Activated CD8-positive, alpha-beta memory T cell treated with anti-CD3 and anti-CD28 coated beads, Interleukin-2, amount 10 ng/mL, durations not matched to agents 7 days and 5 days (primary cell): Measurements from ENCODE around the gene POMP. TPM values are rescaled to one million over a fixed set of nuclear protein-coding genes. Genes with fewer than 3 reads are reported as not detected.
"Not testable (repeated sequence)": the region's sequence is repeated elsewhere in the genome, so short reads cannot be mapped to it uniquely, and the experiment has no call there.

Experiments
- ATAC-seq: fragments of 150-1000 bp; cut with Tn5 transposase; one replicate; pipeline ENCODE4 v1.10.0; 2021; ENCODE audit warnings: moderate library complexity
- CTCF ChIA-PET: fragments of 350-600 bp; sonication (Branson Sonifier 250); formaldehyde crosslinking; loops from one replicate; lab custom pipeline; 2021; ENCODE audit warnings: antibody characterized with exemption; lab: Charles Lee
- DNase-seq: peaks from one replicate; pipeline ENCODE4 v3.0.0-alpha.2; 2020
- H3K27ac Mint-ChIP-seq: one replicate; pipeline ENCODE4 v1.8.0; 2021; ENCODE audit warnings: mild to moderate bottlenecking, mixed read lengths
- H3K27me3 Mint-ChIP-seq: one replicate; pipeline ENCODE4 v1.8.0; 2021; ENCODE audit warnings: mixed read lengths
- H3K36me3 Mint-ChIP-seq: one replicate; pipeline ENCODE4 v1.8.0; 2021; ENCODE audit warnings: mild to moderate bottlenecking, mixed read lengths
- H3K4me1 Mint-ChIP-seq: one replicate; pipeline ENCODE4 v1.8.0; 2021; ENCODE audit warnings: mixed read lengths
- H3K4me3 Mint-ChIP-seq: one replicate; pipeline ENCODE4 v1.8.0; 2021; ENCODE audit warnings: mild to moderate bottlenecking, moderate library complexity, mixed read lengths
- H3K9me3 Mint-ChIP-seq: one replicate; pipeline ENCODE4 v1.8.0; 2022; ENCODE audit warnings: low read depth, mixed read lengths
- total RNA-seq, 2 experiments: library from RNA; stranded (reverse); gene quantifications; one replicate each; pipeline ENCODE4 v1.2.3, GENCODE V29; 2021

POMP gene
- total RNA-seq, 2 experiments from 2014 or later, result 66.2 to 93.1 TPM

- no peak for DNase-seq
- H3K27ac Mint-ChIP-seq, result no peak overlapping the region
- CTCF ChIA-PET, result no interaction called here
Observed at GRCh38 chr13:28653111-28653510, 5.8 kb upstream of the POMP start.

GRCh38 chr13:28654276-28654675 lies 4.7 kb upstream of the POMP start:
- H3K36me3 Mint-ChIP-seq, result peaks cover 17% of the 10 kb centered on the region
- H3K9me3 Mint-ChIP-seq, result no peaks in the 10 kb centered on the region
- H3K4me1 Mint-ChIP-seq, result peaks cover 32% of the 10 kb centered on the region
- DNase-seq (no peak), ATAC-seq (no peak)
- no peak overlapping the region for H3K4me3 Mint-ChIP-seq
- CTCF ChIA-PET, result interaction anchor here (0.7 kb wide), 1 partner anchor 353 kb away, joined by 3 read pairs; no protein-coding TSS in a partner anchor
- no peak overlapping the region for H3K27ac Mint-ChIP-seq
- no peaks in the 10 kb centered on the region for H3K27me3 Mint-ChIP-seq

More at GRCh38 chr13:28653111-28653510, 5.8 kb upstream of the POMP start:
- Mint-ChIP-seq H3K4me1 (peaks cover 34% of the 10 kb centered on the region), H3K27me3 (no peaks in the 10 kb centered on the region), H3K4me3 (no peak overlapping the region), H3K36me3 (peaks cover 16% of the 10 kb centered on the region), H3K9me3 (no peaks in the 10 kb centered on the region)
- no peak for ATAC-seq

- Mint-ChIP-seq H3K27ac (no peak overlapping the region), H3K36me3 (peaks cover 21% of the 10 kb centered on the region), H3K27me3 (no peaks in the 10 kb centered on the region), H3K4me1 (peaks cover 40% of the 10 kb centered on the region), H3K9me3 (no peaks in the 10 kb centered on the region), H3K4me3 (no peak overlapping the region)
- CTCF ChIA-PET, result interaction anchor here (1.3 kb wide), 1 partner anchor 331 kb away, joined by 5 read pairs; no protein-coding TSS in a partner anchor
- DNase-seq, result no peak
- ATAC-seq, result no peak
Observed at GRCh38 chr13:28655561-28655960, 3.4 kb upstream of the POMP start.

- CTCF ChIA-PET, result interaction anchor here (2.1 kb wide), 1 partner anchor 62 kb away, joined by 8 read pairs; the partner anchor contains the start of gene SLC46A3
- peaks cover 34% of the 10 kb centered on the region for H3K36me3 Mint-ChIP-seq
- H3K9me3 Mint-ChIP-seq, result no peaks in the 10 kb centered on the region
Observed at GRCh38 chr13:28657784-28658538, 969 bp upstream of the POMP start.

GRCh38 chr13:28658539-28658795 lies 463 bp upstream of the POMP start:
- Mint-ChIP-seq H3K9me3 (no peaks in the 10 kb centered on the region), H3K4me1 (peaks cover 52% of the 10 kb centered on the region), H3K27ac (peak overlapping the region; percentile 96), H3K27me3 (no peaks in the 10 kb centered on the region), H3K4me3 (peak overlapping the region; percentile 97), H3K36me3 (peaks cover 34% of the 10 kb centered on the region)
- DNase-seq (no peak), ATAC-seq (no peak)
- CTCF ChIA-PET, result interaction anchor here (1.0 to 2.1 kb wide), 3 partner anchors 58 to 814 kb away, joined by 3 to 8 read pairs (median 4); partner anchors contain the start of gene SLC46A3

More at GRCh38 chr13:28657784-28658538, 969 bp upstream of the POMP start:
- Mint-ChIP-seq H3K4me3 (peak overlapping the region; percentile 97), H3K27ac (peak overlapping the region; percentile 96), H3K27me3 (no peaks in the 10 kb centered on the region), H3K4me1 (peaks cover 52% of the 10 kb centered on the region)
- DNase-seq, result no peak
- ATAC-seq, result no peak

- no peak for DNase-seq
- Mint-ChIP-seq H3K4me3 (peak overlapping the region; percentile 97), H3K36me3 (peaks cover 40% of the 10 kb centered on the region), H3K9me3 (no peaks in the 10 kb centered on the region), H3K27me3 (no peaks in the 10 kb centered on the region), H3K4me1 (peaks cover 54% of the 10 kb centered on the region), H3K27ac (peak overlapping the region; percentile 96)
- CTCF ChIA-PET, result interaction anchor here (0.9 to 1.3 kb wide), 5 partner anchors 13 to 813 kb away, joined by 3 to 4 read pairs (median 3); no protein-coding TSS in a partner anchor
- peak; percentile 72 for ATAC-seq
Observed at GRCh38 chr13:28659621-28659970, 666 bp downstream of the POMP start.

- no peak overlapping the region for H3K27ac Mint-ChIP-seq
- CTCF ChIA-PET, result no interaction called here
- no peak for DNase-seq
- ATAC-seq, result no peak
- H3K27me3 Mint-ChIP-seq, result no peaks in the 10 kb centered on the region
- H3K4me3 Mint-ChIP-seq, result no peak overlapping the region
- H3K36me3 Mint-ChIP-seq, result peaks cover 79% of the 10 kb centered on the region
- H3K9me3 Mint-ChIP-seq, result no peaks in the 10 kb centered on the region
- peaks cover 14% of the 10 kb centered on the region for H3K4me1 Mint-ChIP-seq
Observed at GRCh38 chr13:28666897-28667488, 8.1 kb downstream of the POMP start.

GRCh38 chr13:28671126-28671792 lies 12.3 kb downstream of the POMP start:
- Mint-ChIP-seq H3K4me3 (no peak overlapping the region), H3K27me3 (no peaks in the 10 kb centered on the region), H3K4me1 (peaks cover 6% of the 10 kb centered on the region), H3K36me3 (peaks cover 72% of the 10 kb centered on the region), H3K27ac (no peak overlapping the region), H3K9me3 (no peaks in the 10 kb centered on the region)
- ATAC-seq, result no peak
- CTCF ChIA-PET, result interaction anchor here (1.4 kb wide), 1 partner anchor 125 kb away, joined by 4 read pairs; no protein-coding TSS in a partner anchor
- no peak for DNase-seq

GRCh38 chr13:28678809-28679208 lies 19.9 kb downstream of the POMP start:
- DNase-seq (no peak), ATAC-seq (no peak)
- CTCF ChIA-PET, result interaction anchor here (1.7 kb wide), 1 partner anchor 19 kb away, joined by 3 read pairs; no protein-coding TSS in a partner anchor
- Mint-ChIP-seq H3K27me3 (no peaks in the 10 kb centered on the region), H3K9me3 (no peaks in the 10 kb centered on the region), H3K27ac (no peak overlapping the region), H3K4me1 (peaks cover 4% of the 10 kb centered on the region), H3K4me3 (no peak overlapping the region), H3K36me3 (peaks cover 25% of the 10 kb centered on the region)

- Mint-ChIP-seq H3K27me3 (no peaks in the 10 kb centered on the region), H3K27ac (no peak overlapping the region), H3K9me3 (no peaks in the 10 kb centered on the region), H3K4me1 (peaks cover 3% of the 10 kb centered on the region), H3K36me3 (peaks cover 17% of the 10 kb centered on the region), H3K4me3 (no peak overlapping the region)
- no peak for ATAC-seq
- CTCF ChIA-PET, result interaction anchor here (1.2 to 1.7 kb wide), 2 partner anchors 18 to 19 kb away, joined by 3 read pairs; no protein-coding TSS in a partner anchor
- DNase-seq, result no peak
Observed at GRCh38 chr13:28679628-28680027, 20.7 kb downstream of the POMP start.

- CTCF ChIA-PET, result interaction anchor here (1.7 kb wide), 1 partner anchor 17 kb away, joined by 3 read pairs; no protein-coding TSS in a partner anchor
Observed at GRCh38 chr13:28680541-28680940, 21.6 kb downstream of the POMP start.

GRCh38 chr13:28683169-28683568 lies 24.2 kb downstream of the POMP start:
- H3K9me3 Mint-ChIP-seq, H3K4me1 Mint-ChIP-seq, H3K27me3 Mint-ChIP-seq, ATAC-seq, H3K4me3 Mint-ChIP-seq, H3K27ac Mint-ChIP-seq, H3K36me3 Mint-ChIP-seq, CTCF ChIA-PET, DNase-seq: not testable (repeated sequence)

More at GRCh38 chr13:28680541-28680940, 21.6 kb downstream of the POMP start:
- Mint-ChIP-seq H3K4me1 (peaks cover 1% of the 10 kb centered on the region), H3K9me3 (no peaks in the 10 kb centered on the region), H3K4me3 (no peak overlapping the region), H3K36me3 (peaks cover 14% of the 10 kb centered on the region), H3K27me3 (no peaks in the 10 kb centered on the region), H3K27ac (no peak overlapping the region)
- ATAC-seq (no peak), DNase-seq (no peak)

- H3K4me3 Mint-ChIP-seq, result no peak overlapping the region
- H3K36me3 Mint-ChIP-seq, result peaks cover 3% of the 10 kb centered on the region
- peaks cover 7% of the 10 kb centered on the region for H3K27me3 Mint-ChIP-seq
- no peaks in the 10 kb centered on the region for H3K9me3 Mint-ChIP-seq
- DNase-seq, result no peak
- ATAC-seq, result no peak
- no peaks in the 10 kb centered on the region for H3K4me1 Mint-ChIP-seq
- no peak overlapping the region for H3K27ac Mint-ChIP-seq
- CTCF ChIA-PET, result no interaction called here
Observed at GRCh38 chr13:28684257-28684656, 25.3 kb downstream of the POMP start.
